IMR-90 (cell line): ENCODE data around the gene PPM1H. TPM values are rescaled to one million over a fixed set of nuclear protein-coding genes. Genes with fewer than 3 reads are reported as not detected.

Experiments
- ATAC-seq: fragments of 200-7000 bp; cut with Tn5 transposase; 2 replicates; pipeline ENCODE4 v1.9.1; 2020; ENCODE audit warnings: low read depth, mild to moderate bottlenecking, moderate library complexity
- BruUV-seq: library from RNA; stranded (reverse); fragments of 400-500 nt; replicated peaks from 2 replicates; lab custom pipeline; 2021; lab: Mats Ljungman, UMichigan
- CTCF ChIA-PET: fragments of 300-600 bp; formaldehyde crosslinking; extraction: SDS; loops from one replicate; lab custom pipeline; 2021; ENCODE audit warnings: antibody characterized with exemption; lab: Yijun Ruan, JAX
- POLR2A ChIA-PET: fragments of 300-600 bp; sonication (Branson Sonifier 250); formaldehyde crosslinking; loops from one replicate; lab custom pipeline; 2022; ENCODE audit warnings: antibody characterized with exemption; ENCODE audit not compliant: unreplicated experiment; lab: Charles Lee
- DNase-seq: peaks from one replicate; pipeline ENCODE4 v3.0.0; 2013
- H2AFZ ChIP-seq: replicated peaks from 2 replicates; pipeline ENCODE3; 2013; ENCODE audit warnings: low read length, mild to moderate bottlenecking; ENCODE audit not compliant: poor library complexity
- H2AK5ac ChIP-seq: 2 replicates; pipeline ENCODE4 v1.6.1; 2013; ENCODE audit warnings: low read depth, low read length, inconsistent platforms
- H2AK9ac ChIP-seq: replicated peaks from 2 replicates; pipeline ENCODE3; 2013; ENCODE audit warnings: mild to moderate bottlenecking, low read depth, low read length, moderate library complexity; ENCODE audit not compliant: poor library complexity
- H2BK120ac ChIP-seq: 2 replicates; pipeline ENCODE4 v1.6.1; 2013; ENCODE audit warnings: low read depth, low read length, inconsistent platforms
- H2BK15ac ChIP-seq: 3 replicates; pipeline ENCODE4 v1.6.1; 2013; ENCODE audit warnings: low read depth, low read length, inconsistent platforms
- H2BK20ac ChIP-seq: 2 replicates; pipeline ENCODE4 v1.6.1; 2013; ENCODE audit warnings: low read depth, mild to moderate bottlenecking, inconsistent platforms, low read length, moderate library complexity
- H2BK5ac ChIP-seq: 2 replicates; pipeline ENCODE4 v1.6.1; 2013; ENCODE audit warnings: mild to moderate bottlenecking, low read depth, low read length, inconsistent platforms; ENCODE audit not compliant: poor library complexity, severe bottlenecking
- H3K14ac ChIP-seq: replicated peaks from 2 replicates; pipeline ENCODE4 v1.6.1; 2013; ENCODE audit warnings: low read depth, low read length, inconsistent platforms
- H3K18ac ChIP-seq: 2 replicates; pipeline ENCODE4 v1.6.1; 2013; ENCODE audit warnings: low read depth, low read length, control low read depth
- H3K23ac ChIP-seq: 2 replicates; pipeline ENCODE4 v1.6.1; 2013; ENCODE audit warnings: low read depth, low read length, inconsistent platforms
- H3K27ac ChIP-seq: 2 replicates; pipeline ENCODE4 v1.5.1; 2013; ENCODE audit warnings: mild to moderate bottlenecking, control low read depth, low read length; ENCODE audit not compliant: insufficient read depth
- H3K27me3 ChIP-seq: 2 replicates; pipeline ENCODE4 v1.6.1; 2013; ENCODE audit warnings: low read length; ENCODE audit not compliant: control insufficient read depth, insufficient read depth
- H3K36me3 ChIP-seq: 2 replicates; pipeline ENCODE4 v1.6.1; 2013; ENCODE audit warnings: low read length, mixed read lengths; ENCODE audit not compliant: control insufficient read depth, insufficient read depth
- H3K4ac ChIP-seq: 2 replicates; pipeline ENCODE4 v1.6.1; 2013; ENCODE audit warnings: low read depth, low read length, inconsistent platforms
- H3K4me1 ChIP-seq: 2 replicates; pipeline ENCODE4 v1.6.1; 2013; ENCODE audit warnings: low read length, mixed read lengths; ENCODE audit not compliant: control insufficient read depth, insufficient read depth
- H3K4me2 ChIP-seq: 2 replicates; pipeline ENCODE4 v1.6.1; 2013; ENCODE audit warnings: low read depth, mild to moderate bottlenecking, control low read depth, low read length, moderate library complexity
- H3K4me3 ChIP-seq: 2 replicates; pipeline ENCODE4 v1.5.1; 2013; ENCODE audit warnings: low read depth, mild to moderate bottlenecking, control low read depth, low read length, moderate library complexity; ENCODE audit not compliant: insufficient read depth
- H3K56ac ChIP-seq: 2 replicates; pipeline ENCODE4 v1.6.1; 2013; ENCODE audit warnings: low read length, inconsistent platforms; ENCODE audit not compliant: insufficient read depth; ENCODE audit errors: extremely low read depth
- H3K79me1 ChIP-seq, 2 experiments: 2 replicates each; pipeline ENCODE4 v1.6.1; 2013; ENCODE audit warnings: low read length in 2 of 2, inconsistent platforms in 1 of 2, low read depth in 1 of 2
- H3K9ac ChIP-seq: 2 replicates; pipeline ENCODE4 v1.6.1; 2013; ENCODE audit warnings: low read depth, low read length, control low read depth
- H3K9me1 ChIP-seq: 2 replicates; pipeline ENCODE4 v1.6.1; 2013; ENCODE audit warnings: low read length, inconsistent platforms; ENCODE audit not compliant: insufficient read depth
- H3K9me3 ChIP-seq: 2 replicates; pipeline ENCODE4 v1.6.1; 2013; ENCODE audit warnings: low read length; ENCODE audit not compliant: control insufficient read depth, insufficient read depth
- H4K20me1 ChIP-seq: 2 replicates; pipeline ENCODE4 v1.6.1; 2013; ENCODE audit warnings: low read length, inconsistent platforms; ENCODE audit not compliant: insufficient read depth
- H4K5ac ChIP-seq: 2 replicates; pipeline ENCODE4 v1.6.1; 2013; ENCODE audit warnings: mild to moderate bottlenecking, low read depth, low read length, control low read depth
- H4K8ac ChIP-seq, 2 experiments: 2 replicates each; pipeline ENCODE4 v1.6.1; 2013; ENCODE audit warnings: low read depth in 2 of 2, low read length in 2 of 2, control low read depth in 1 of 2, inconsistent platforms in 1 of 2
- H4K91ac ChIP-seq: 2 replicates; pipeline ENCODE4 v1.6.1; 2013; ENCODE audit warnings: low read depth, low read length, inconsistent platforms; ENCODE audit not compliant: insufficient read depth
- CEBPB ChIP-seq: IDR thresholded peaks from 2 replicates; pipeline ENCODE4 v1.6.1; 2012; ENCODE audit warnings: low read depth, low read length, improper control_type of control experiment
- RFX5 ChIP-seq: IDR thresholded peaks from 2 replicates; pipeline ENCODE4 v1.8.0; 2012; ENCODE audit warnings: low read depth, mild to moderate bottlenecking, low read length, moderate library complexity
- WGBS, 2 experiments: methylation state at CpG; one replicate each; pipeline versions ENCODE4 v1.1.5 to v1.1.7; 2013; ENCODE audit warnings: missing lambda C conversion rate in 2 of 2; ENCODE audit not compliant: insufficient read length in 1 of 2; ENCODE audit errors: extremely low coverage in 2 of 2; 5-methylcytosine and 5-hydroxymethylcytosine counted together
- dilution Hi-C: fragments of 300-500 bp; cut with HindIII; formaldehyde crosslinking; loops from one replicate; pipeline ENCODE4 v1.14.3; 2018; ENCODE audit warnings: low sequenced_read_pairs; ENCODE audit not compliant: unreplicated experiment
- in situ Hi-C: fragments of 300-500 bp; cut with MboI; formaldehyde crosslinking; loops from 3 replicates; pipeline ENCODE4 v1.14.3; 2019; ENCODE audit warnings: low sequenced_read_pairs, inconsistent platforms, mixed read lengths
- intact Hi-C: fragments of 100-400 bp; cut with micrococcal nuclease; formaldehyde crosslinking; loops from 2 replicates; pipeline ENCODE4 v1.10.0; 2022
- polyA plus RNA-seq, 3 experiments: library from polyadenylated mRNA; depleted of rRNA; stranded (reverse); fragments of >200 nt; gene quantifications; 2 replicates each; pipeline ENCODE4 v1.2.3, GENCODE V29; 2012; ENCODE audit warnings: low replicate concordance in 1 of 3
- total RNA-seq: library from RNA; depleted of rRNA; stranded (reverse); fragments of >200 nt; gene quantifications from 2 replicates; pipeline ENCODE4 v1.2.3, GENCODE V29; 2012

The PPM1H gene
- total and polyA plus RNA-seq, 2 of the 4 experiments (the other 2 are of a cell fraction): 0.14 to 0.18 TPM

GRCh38 chr12:62625228-62625627, 309.7 kb downstream of the PPM1H start:
- H3K9me3 ChIP-seq: no peaks in the 10 kb centered on the region
- CTCF ChIA-PET: no interaction called here
- H4K5ac ChIP-seq: no peak overlapping the region
- no peaks in the 10 kb centered on the region for H3K36me3 ChIP-seq
- dilution Hi-C loops: no loop called here
- no peak overlapping the region for H3K4me2 ChIP-seq
- H3K18ac ChIP-seq: no peak overlapping the region
- H3K27ac ChIP-seq: no peak overlapping the region
- H3K79me1 ChIP-seq: no peaks in the 10 kb centered on the region
- H4K91ac ChIP-seq: no peak overlapping the region
- H2AK5ac ChIP-seq: no peak overlapping the region
- no peak overlapping the region for H3K9ac ChIP-seq
- H2AFZ ChIP-seq: no peak overlapping the region
- peaks cover 3% of the 10 kb centered on the region; the same call in 1 of the 2 replicates for H3K27me3 ChIP-seq
- H4K8ac ChIP-seq: no peak overlapping the region
- H3K4ac ChIP-seq: no peak overlapping the region
- no peaks in the 10 kb centered on the region for H4K20me1 ChIP-seq
- POLR2A ChIA-PET: no interaction called here
- no peaks in the 10 kb centered on the region for H3K9me1 ChIP-seq
- no peak overlapping the region for H2BK15ac ChIP-seq
- no CpG with 5 or more reads among the region's 2 CpGs for WGBS, 2 experiments
- TF ChIP-seq RFX5 (no peak), CEBPB (peak; percentile 44; the same call in 1 of the 2 replicates)
- no peaks in the 10 kb centered on the region for H3K4me1 ChIP-seq
- no peak for ATAC-seq
- in situ Hi-C loops: no loop called here
- no peak overlapping the region for H2AK9ac ChIP-seq
- H3K23ac ChIP-seq: no peak overlapping the region
- BruUV-seq: no TSS peak
- intact Hi-C loops: no loop called here
- H3K56ac ChIP-seq: no peak overlapping the region
- peak; percentile 13 for DNase-seq
- no peak overlapping the region for H3K14ac ChIP-seq
- H2BK20ac ChIP-seq: no peak overlapping the region
- H2BK120ac ChIP-seq: no peak overlapping the region
- no peak overlapping the region for H3K4me3 ChIP-seq
- no peak overlapping the region for H2BK5ac ChIP-seq
